CD4-positive, alpha-beta memory T cell (primary cell): ENCODE data around the gene TMEM229A. TPM values are rescaled to one million over a fixed set of nuclear protein-coding genes. Genes with fewer than 3 reads are reported as not detected.

Experiments used
- CTCF ChIA-PET: fragments of 350-600 bp; sonication (Branson Sonifier 250); formaldehyde crosslinking; loops from one replicate; lab custom pipeline; 2021; ENCODE audit warnings: inconsistent platforms; ENCODE audit not compliant: partially characterized antibody; lab: Charles Lee
- POLR2A ChIA-PET: fragments of 350-600 bp; sonication (Branson Sonifier 250); formaldehyde crosslinking; loops from one replicate; lab custom pipeline; 2021; ENCODE audit not compliant: partially characterized antibody; lab: Charles Lee
- DNase-seq, 5 donors: peaks; one replicate each; pipeline versions ENCODE4 v3.0.0 to v3.0.0-alpha.2; 2020 to 2022; ENCODE audit warnings: mixed read lengths in 1 of 5
- H3K27ac ChIP-seq: one replicate; pipeline ENCODE4 v1.7.0; 2013; ENCODE audit warnings: low read depth, low read length
- H3K27me3 ChIP-seq: 2 replicates; pipeline ENCODE4 v1.7.0; 2013; ENCODE audit warnings: mild to moderate bottlenecking, low read length, moderate library complexity; ENCODE audit not compliant: insufficient read depth
- H3K36me3 ChIP-seq: 2 replicates; pipeline ENCODE4 v1.7.0; 2013; ENCODE audit warnings: mild to moderate bottlenecking, low read length, moderate library complexity; ENCODE audit not compliant: insufficient read depth
- H3K4me1 ChIP-seq: 2 replicates; pipeline ENCODE4 v1.7.0; 2013; ENCODE audit warnings: mild to moderate bottlenecking, low read length, moderate library complexity; ENCODE audit not compliant: insufficient read depth
- H3K4me3 ChIP-seq, 2 donors: one replicate each; pipeline ENCODE4 v1.7.0; 2013; ENCODE audit warnings: low read length in 2 of 2, mild to moderate bottlenecking in 1 of 2
- H3K9me3 ChIP-seq, 2 donors: one replicate each; pipeline ENCODE4 v1.7.0; 2013; ENCODE audit warnings: low read length in 2 of 2, control low read depth in 1 of 2; ENCODE audit not compliant: control insufficient read depth in 1 of 2
- H3K27ac Mint-ChIP-seq, 7 donors: one replicate each; pipeline ENCODE4 v1.8.0; 2020 to 2021; ENCODE audit warnings: mixed read lengths in 7 of 7, mild to moderate bottlenecking in 6 of 7, inconsistent platforms in 3 of 7, moderate library complexity in 3 of 7
- H3K27me3 Mint-ChIP-seq, 2 donors: one replicate each; pipeline ENCODE4 v1.8.0; 2020 to 2021; ENCODE audit warnings: mixed read lengths in 2 of 2
- H3K36me3 Mint-ChIP-seq, 2 donors: one replicate each; pipeline ENCODE4 v1.8.0; 2020 to 2021; ENCODE audit warnings: mixed read lengths in 2 of 2, inconsistent platforms in 1 of 2, mild to moderate bottlenecking in 1 of 2
- H3K4me1 Mint-ChIP-seq, 4 donors: one replicate each; pipeline ENCODE4 v1.8.0; 2020 to 2021; ENCODE audit warnings: mixed read lengths in 4 of 4, mild to moderate bottlenecking in 1 of 4
- H3K4me3 Mint-ChIP-seq, 8 donors: one replicate each; pipeline ENCODE4 v1.8.0; 2020 to 2021; ENCODE audit warnings: mixed read lengths in 8 of 8, mild to moderate bottlenecking in 7 of 8, moderate library complexity in 6 of 8, inconsistent platforms in 3 of 8
- H3K9me3 Mint-ChIP-seq, 8 donors: one replicate each; pipeline ENCODE4 v1.8.0; 2020 to 2021; ENCODE audit warnings: mixed read lengths in 8 of 8, mild to moderate bottlenecking in 5 of 8, inconsistent platforms in 3 of 8, moderate library complexity in 1 of 8
- intact Hi-C: fragments of 100-400 bp; cut with micrococcal nuclease; formaldehyde crosslinking; loops from one replicate; pipeline ENCODE4 v1.15.1; 2023
- polyA plus RNA-seq, 2 donors: library from polyadenylated mRNA; unstranded; fragments of 300-500 nt; fragmentation: Illumina TruSeq; gene quantifications; one replicate each; pipeline ENCODE4 v1.2.3, GENCODE V29; 2021
- total RNA-seq, 2 experiments: library from RNA; stranded (reverse); gene quantifications; one replicate each; pipeline ENCODE4 v1.2.3, GENCODE V29; 2021

The TMEM229A gene
- total and polyA plus RNA-seq, 4 experiments from 2014 or later = not detected

GRCh38 chr7:123996327-123996625 lies 36.6 kb downstream of the TMEM229A start:
- Histone ChIP-seq H3K27me3 (no peaks in the 10 kb centered on the region), H3K9me3 (no peaks in the 10 kb centered on the region), H3K36me3 (no peaks in the 10 kb centered on the region), H3K27ac (no peak overlapping the region), H3K4me3 (no peak overlapping the region), H3K4me1 (no peaks in the 10 kb centered on the region)
- intact Hi-C loops = no loop called here
- no peak for DNase-seq
- Mint-ChIP-seq H3K27me3 (no peaks in the 10 kb centered on the region), H3K27ac (no peak overlapping the region), H3K4me1 (no peaks in the 10 kb centered on the region), H3K9me3 (peaks cover 0 to 10% (median under 1%) of the 10 kb centered on the region in 8 donors), H3K36me3 (no peaks in the 10 kb centered on the region), H3K4me3 (no peak overlapping the region)
- POLR2A ChIA-PET = no interaction called here
- CTCF ChIA-PET = no interaction called here

- peaks cover 0 to 10% (median 0%) of the 10 kb centered on the region in 8 donors for H3K9me3 Mint-ChIP-seq
- intact Hi-C loops = no loop called here
- no peaks in the 10 kb centered on the region for H3K27me3 Mint-ChIP-seq
- no peak overlapping the region for H3K4me3 ChIP-seq
- no peak overlapping the region for H3K27ac Mint-ChIP-seq
- CTCF ChIA-PET = no interaction called here
- POLR2A ChIA-PET = no interaction called here
- H3K27ac ChIP-seq = no peak overlapping the region
- no peak for DNase-seq
- H3K4me1 Mint-ChIP-seq = no peaks in the 10 kb centered on the region
- H3K36me3 Mint-ChIP-seq = no peaks in the 10 kb centered on the region
- no peak overlapping the region for H3K4me3 Mint-ChIP-seq
- no peaks in the 10 kb centered on the region for H3K27me3 ChIP-seq
- no peaks in the 10 kb centered on the region for H3K36me3 ChIP-seq
- no peaks in the 10 kb centered on the region for H3K9me3 ChIP-seq
- H3K4me1 ChIP-seq = no peaks in the 10 kb centered on the region
Observed at GRCh38 chr7:123995617-123996326, 37.1 kb downstream of the TMEM229A start.

- Mint-ChIP-seq H3K27ac (no peak overlapping the region), H3K4me1 (no peaks in the 10 kb centered on the region), H3K27me3 (no peaks in the 10 kb centered on the region), H3K4me3 (no peak overlapping the region), H3K36me3 (no peaks in the 10 kb centered on the region), H3K9me3 (peaks cover 0 to 4% (median 0%) of the 10 kb centered on the region in 8 donors)
- no peaks in the 10 kb centered on the region for H3K4me1 ChIP-seq
- H3K4me3 ChIP-seq = no peak overlapping the region
- H3K27ac ChIP-seq = no peak overlapping the region
- no peaks in the 10 kb centered on the region for H3K36me3 ChIP-seq
- no peaks in the 10 kb centered on the region for H3K9me3 ChIP-seq
- DNase-seq = no peak
- POLR2A ChIA-PET = no interaction called here
- intact Hi-C loops = no loop called here
- CTCF ChIA-PET = no interaction called here
- no peaks in the 10 kb centered on the region for H3K27me3 ChIP-seq
Observed at GRCh38 chr7:123994449-123994848, 38.4 kb downstream of the TMEM229A start.

GRCh38 chr7:123993996-123994395 lies 38.9 kb downstream of the TMEM229A start:
- H3K4me1 Mint-ChIP-seq = no peaks in the 10 kb centered on the region
- intact Hi-C loops = no loop called here
- Histone ChIP-seq H3K4me1 (no peaks in the 10 kb centered on the region), H3K27me3 (no peaks in the 10 kb centered on the region), H3K27ac (no peak overlapping the region), H3K9me3 (no peaks in the 10 kb centered on the region), H3K4me3 (no peak overlapping the region), H3K36me3 (no peaks in the 10 kb centered on the region)
- no peaks in the 10 kb centered on the region for H3K27me3 Mint-ChIP-seq
- ChIA-PET POLR2A (no interaction called here), CTCF (no interaction called here)
- no peak for DNase-seq
- no peak overlapping the region for H3K4me3 Mint-ChIP-seq
- peaks cover 0 to 4% (median 0%) of the 10 kb centered on the region in 8 donors for H3K9me3 Mint-ChIP-seq
- H3K36me3 Mint-ChIP-seq = no peaks in the 10 kb centered on the region
- H3K27ac Mint-ChIP-seq = no peak overlapping the region

- H3K9me3 ChIP-seq = no peaks in the 10 kb centered on the region
- no peak overlapping the region for H3K27ac Mint-ChIP-seq
- H3K4me3 Mint-ChIP-seq = no peak overlapping the region
- H3K27ac ChIP-seq = no peak overlapping the region
- no peaks in the 10 kb centered on the region for H3K4me1 Mint-ChIP-seq
- POLR2A ChIA-PET = no interaction called here
- no peaks in the 10 kb centered on the region for H3K27me3 ChIP-seq
- intact Hi-C loops = no loop called here
- no peak for DNase-seq
- CTCF ChIA-PET = no interaction called here
- H3K4me1 ChIP-seq = no peaks in the 10 kb centered on the region
- no peak overlapping the region for H3K4me3 ChIP-seq
- H3K36me3 Mint-ChIP-seq = no peaks in the 10 kb centered on the region
- peaks cover 0 to 4% (median 0%) of the 10 kb centered on the region in 8 donors for H3K9me3 Mint-ChIP-seq
- H3K27me3 Mint-ChIP-seq = no peaks in the 10 kb centered on the region
- H3K36me3 ChIP-seq = no peaks in the 10 kb centered on the region
Observed at GRCh38 chr7:123992913-123993518, 39.9 kb downstream of the TMEM229A start.

GRCh38 chr7:123987445-123987844 lies 45.4 kb downstream of the TMEM229A start:
- intact Hi-C loops = no loop called here
- Mint-ChIP-seq H3K4me1 (no peaks in the 10 kb centered on the region), H3K4me3 (no peak overlapping the region), H3K27ac (no peak overlapping the region), H3K36me3 (no peaks in the 10 kb centered on the region), H3K27me3 (no peaks in the 10 kb centered on the region), H3K9me3 (peaks cover 0 to 4% (median 0%) of the 10 kb centered on the region in 8 donors)
- ChIA-PET CTCF (no interaction called here), POLR2A (no interaction called here)
- H3K9me3 ChIP-seq = no peaks in the 10 kb centered on the region
- DNase-seq = no peak
- no peaks in the 10 kb centered on the region for H3K4me1 ChIP-seq
- no peaks in the 10 kb centered on the region for H3K36me3 ChIP-seq
- H3K4me3 ChIP-seq = no peak overlapping the region
- H3K27ac ChIP-seq = no peak overlapping the region
- no peaks in the 10 kb centered on the region for H3K27me3 ChIP-seq
